Stimulated activated CD8-positive, alpha-beta memory T cell treated with anti-CD3 and anti-CD28 coated beads, Interleukin-15, amount 100 ng/mL, for 1 hour (primary cell): ENCODE data around the gene SNAPC3.
"Not testable (repeated sequence)": the region's sequence is repeated elsewhere in the genome, so short reads cannot be mapped to it uniquely, and the experiment has no call there.

ENCODE experiments used
- DNase-seq: peaks from one replicate; pipeline ENCODE4 v3.0.0-alpha.2; 2020; ENCODE audit warnings: low read depth

Gene SNAPC3

DNA sequence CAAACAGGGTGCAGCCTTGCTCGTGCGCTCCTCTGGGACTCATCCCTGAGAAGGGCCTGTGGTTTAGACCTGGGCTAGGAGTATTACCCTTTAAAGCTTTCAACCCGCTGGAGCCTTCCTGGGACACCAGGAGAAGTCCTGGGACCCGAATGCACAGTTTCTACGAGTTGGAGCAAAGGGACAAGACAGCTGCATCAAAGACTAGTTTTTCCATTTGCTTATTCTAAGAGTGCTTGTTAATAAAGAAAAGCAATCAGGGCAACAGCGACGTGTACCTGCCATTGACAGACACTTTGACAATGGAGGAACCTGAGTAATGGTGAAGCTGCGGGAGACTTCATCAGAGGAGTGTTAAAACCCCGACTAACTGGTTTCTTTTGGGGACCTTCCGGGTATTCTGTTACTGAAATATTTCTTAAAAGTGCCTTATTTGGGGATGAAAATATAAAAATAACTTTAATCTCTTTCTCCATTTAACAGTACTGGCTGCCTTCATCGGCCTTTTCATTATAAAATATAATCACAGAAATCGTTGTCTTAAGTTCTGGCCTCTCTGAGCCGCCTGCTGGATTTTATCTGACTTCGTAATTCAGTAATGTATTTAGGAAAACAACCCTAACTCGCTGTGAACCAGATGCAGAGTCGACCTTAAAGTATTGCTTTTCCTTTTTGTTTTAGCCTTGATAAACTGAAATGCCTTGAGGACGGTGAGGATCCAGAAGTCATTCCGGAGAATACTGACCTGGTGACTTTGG, 732 bp downstream of the SNAPC3 start:
- DNase-seq: no peak

GRCh38 chr9:15426019-15426418, 3.3 kb downstream of the SNAPC3 start:
- DNase-seq: no peak

DNA sequence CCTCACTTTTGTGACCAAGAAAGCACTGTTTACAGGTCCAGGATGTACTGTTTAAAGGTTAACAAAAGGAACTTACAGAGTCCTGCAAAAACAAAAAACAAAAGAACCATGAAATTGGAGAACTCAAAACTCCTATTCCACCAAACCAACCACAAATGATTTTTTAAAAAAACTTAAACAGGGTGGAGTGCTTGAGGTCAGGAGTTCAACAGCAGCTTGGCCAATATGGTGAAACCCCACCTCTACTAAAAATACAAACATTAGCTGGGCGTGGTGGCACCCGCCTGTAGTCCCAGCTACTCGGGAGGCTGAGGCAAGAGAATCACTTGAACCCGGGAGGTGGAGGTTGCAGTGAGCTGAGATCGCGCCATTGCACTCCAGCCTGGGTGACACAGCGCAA, 5.0 kb downstream of the SNAPC3 start:
- DNase-seq: not testable (repeated sequence)

DNA sequence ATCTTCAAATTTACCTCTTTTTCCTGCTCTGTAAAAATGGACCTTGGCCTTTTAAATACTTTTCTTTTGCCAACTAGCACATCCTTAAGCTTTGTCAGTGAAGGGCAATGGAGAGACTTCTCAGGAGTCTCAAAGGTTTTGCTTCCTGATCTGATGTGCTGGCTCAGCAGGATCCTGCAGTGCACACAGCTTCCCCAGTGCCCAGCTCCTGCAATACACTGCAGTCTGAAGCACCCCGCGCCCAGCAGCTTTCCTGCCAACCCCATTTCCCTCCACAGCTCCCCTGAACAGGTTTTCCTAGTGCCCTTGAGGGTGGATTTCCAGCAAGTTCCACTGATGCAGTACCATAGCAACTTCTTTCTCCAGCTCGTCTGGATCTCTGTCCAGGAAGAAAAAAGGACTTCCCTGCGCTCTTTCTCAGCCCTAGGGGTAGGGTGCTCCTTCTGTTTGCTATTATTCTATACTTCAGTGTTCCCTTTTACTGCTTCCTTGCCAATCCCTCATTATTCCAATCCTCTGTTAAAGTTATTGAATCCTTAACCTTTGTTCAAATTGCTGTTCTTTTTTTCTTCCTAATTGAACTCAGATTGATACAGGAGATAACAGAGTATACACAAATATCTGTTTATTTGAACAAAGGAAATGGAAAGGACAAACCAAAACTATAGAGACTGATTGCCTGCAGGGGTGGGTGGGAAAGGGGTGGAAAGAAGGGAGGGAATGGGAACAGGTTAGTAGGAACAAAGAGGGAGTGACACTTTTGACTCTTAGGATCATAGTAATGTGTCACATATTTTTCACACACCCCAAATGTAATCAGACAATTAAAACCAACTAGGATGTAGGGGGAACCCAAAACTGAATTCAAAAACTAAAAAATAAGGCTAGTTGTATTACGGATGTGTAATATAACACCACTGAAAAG, 8.5 kb downstream of the SNAPC3 start:
- no peak for DNase-seq

- no peak for DNase-seq
Measured at GRCh38 chr9:15433191-15433590, 10.5 kb downstream of the SNAPC3 start.

GRCh38 chr9:15433661-15434060, 11.0 kb downstream of the SNAPC3 start:
- no peak for DNase-seq

GRCh38 chr9:15438891-15439290, 16.2 kb downstream of the SNAPC3 start:
- DNase-seq: no peak

GRCh38 chr9:15441841-15442240, 19.2 kb downstream of the SNAPC3 start:
- not testable (repeated sequence) for DNase-seq

- not testable (repeated sequence) for DNase-seq
Measured at GRCh38 chr9:15442264-15442663, 19.6 kb downstream of the SNAPC3 start.

GRCh38 chr9:15444141-15444540, 21.5 kb downstream of the SNAPC3 start:
- DNase-seq: no peak

DNA sequence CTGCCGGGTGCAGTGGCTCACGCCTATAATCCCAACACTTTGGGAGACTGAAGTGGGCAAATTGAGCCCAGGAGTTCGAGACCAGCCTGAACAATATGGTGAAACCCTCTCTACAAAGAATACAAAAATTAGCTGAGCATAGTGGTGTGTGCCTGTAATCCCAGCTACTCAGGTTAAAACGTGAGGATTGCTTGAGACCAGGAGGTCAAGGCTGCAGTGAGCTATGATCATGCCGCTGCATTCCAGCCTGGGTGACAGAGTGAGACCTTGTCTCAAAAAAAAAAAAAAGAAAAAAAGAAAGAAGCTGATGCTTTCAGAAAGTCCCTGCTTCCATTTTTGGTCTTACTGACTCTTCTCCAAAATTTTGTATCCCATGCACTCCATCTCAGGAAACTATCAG, 31.3 kb downstream of the SNAPC3 start:
- no peak for DNase-seq

DNA sequence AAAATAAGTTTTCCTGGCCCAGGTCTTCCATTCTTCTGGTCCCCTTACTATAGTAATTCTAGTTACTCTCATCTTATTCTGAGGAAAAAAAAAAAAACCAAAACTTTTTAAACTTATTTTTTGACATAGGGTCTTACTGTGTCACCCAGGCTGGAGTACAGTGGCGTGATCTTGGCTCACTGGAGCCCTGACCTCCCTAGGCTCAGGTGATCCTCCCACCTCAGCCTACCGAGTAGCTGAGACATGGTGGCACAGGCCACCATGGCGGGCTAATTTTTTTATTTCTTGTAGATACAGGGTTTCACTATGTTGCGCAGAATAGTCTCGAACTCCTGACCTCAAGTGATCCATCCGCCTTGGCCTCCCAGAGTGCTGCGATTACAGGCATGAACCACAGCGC, 38.4 kb downstream of the SNAPC3 start:
- DNase-seq: no peak

DNA sequence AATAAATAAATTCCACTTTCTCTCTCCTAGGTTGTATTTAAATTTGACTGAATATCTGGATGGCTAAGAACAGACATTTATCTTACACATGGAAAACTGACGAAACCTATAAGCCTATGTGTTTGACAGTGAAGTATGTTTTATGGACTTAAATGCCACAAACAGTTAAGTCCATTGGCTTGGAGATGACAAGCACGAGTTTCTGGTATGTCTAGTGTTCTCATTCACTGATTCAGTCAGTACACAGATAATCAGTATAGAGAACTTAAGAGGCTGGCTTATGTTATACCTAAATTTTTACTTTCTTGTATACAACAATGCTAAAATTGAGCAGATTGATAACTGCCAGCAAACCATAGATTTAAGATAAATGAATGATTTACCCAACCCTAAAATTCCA, 38.9 kb downstream of the SNAPC3 start:
- no peak for DNase-seq

DNA sequence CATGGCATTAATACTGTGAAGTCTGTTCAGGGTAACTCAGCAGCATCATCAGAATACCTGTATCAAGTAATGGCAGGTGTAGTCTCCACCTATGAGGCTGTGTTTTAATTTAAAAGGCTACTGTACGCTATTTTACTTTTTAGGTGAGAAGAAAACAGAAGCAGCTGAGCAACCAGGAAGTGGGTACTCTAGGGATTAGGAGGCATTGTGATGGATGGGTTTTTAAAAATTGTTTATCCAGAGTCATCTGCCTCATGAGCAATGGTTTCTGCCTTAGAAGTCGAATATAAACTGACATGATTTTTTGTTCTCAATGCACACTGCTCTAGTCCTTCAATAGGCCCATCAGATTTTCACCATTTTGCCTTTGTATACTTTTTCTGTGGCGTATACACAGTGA, 45.5 kb downstream of the SNAPC3 start:
- DNase-seq: no peak

DNA sequence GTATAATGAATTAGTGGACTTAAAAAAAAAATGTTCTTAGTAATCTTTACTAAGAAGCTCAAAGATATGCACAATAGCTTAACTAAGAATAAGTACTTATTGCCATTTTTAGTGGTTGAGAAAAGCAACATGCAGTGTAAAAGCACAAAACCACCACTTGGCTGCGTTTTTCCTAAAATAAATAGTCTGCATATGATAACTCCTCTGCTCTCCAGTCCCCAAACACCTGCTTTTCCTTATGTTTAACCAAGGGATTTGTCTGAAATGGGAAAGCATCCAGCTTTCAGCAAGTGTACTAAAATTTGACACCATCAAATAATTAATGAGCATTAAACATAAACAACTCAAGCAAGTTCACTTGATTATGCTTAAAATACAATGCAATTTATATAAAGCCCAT, 46.7 kb downstream of the SNAPC3 start:
- no peak for DNase-seq

GRCh38 chr9:15469862-15470261, 47.2 kb downstream of the SNAPC3 start:
- no peak for DNase-seq

DNA sequence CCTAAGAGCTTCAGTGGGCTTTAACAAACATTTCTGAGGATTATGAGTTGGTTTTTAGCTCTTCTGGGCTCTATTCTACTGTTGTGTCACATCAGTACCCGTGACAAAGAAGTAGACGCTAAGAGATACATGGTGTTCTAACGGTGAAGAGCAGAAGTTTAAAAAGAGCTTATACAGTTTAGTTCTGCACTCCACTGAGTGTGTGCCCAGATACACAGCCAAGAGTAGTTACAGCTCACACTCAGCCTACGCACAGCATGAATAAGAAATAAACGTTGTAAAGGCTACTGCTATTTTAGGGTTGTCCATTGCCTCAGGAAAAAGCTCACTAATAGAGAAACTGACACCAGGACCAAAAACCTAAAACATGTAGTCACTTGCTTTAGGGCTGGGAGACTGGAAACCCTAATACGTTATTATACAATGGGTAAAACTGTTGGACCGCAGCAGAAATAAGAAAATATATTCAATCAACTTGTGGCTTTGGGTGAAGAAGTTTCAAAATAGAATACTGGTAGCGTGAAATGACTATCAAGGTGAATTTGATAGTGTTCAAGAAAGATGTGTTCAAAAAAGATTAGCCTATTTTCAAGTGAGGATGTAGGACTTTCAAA, 53.4 kb downstream of the SNAPC3 start:
- DNase-seq: no peak

- DNase-seq: no peak
Measured at GRCh38 chr9:15480028-15480427, 57.4 kb downstream of the SNAPC3 start.

- DNase-seq: no peak
Measured at GRCh38 chr9:15482146-15482545, 59.5 kb downstream of the SNAPC3 start.

GRCh38 chr9:15484802-15485201, 62.1 kb downstream of the SNAPC3 start:
- no peak for DNase-seq

DNA sequence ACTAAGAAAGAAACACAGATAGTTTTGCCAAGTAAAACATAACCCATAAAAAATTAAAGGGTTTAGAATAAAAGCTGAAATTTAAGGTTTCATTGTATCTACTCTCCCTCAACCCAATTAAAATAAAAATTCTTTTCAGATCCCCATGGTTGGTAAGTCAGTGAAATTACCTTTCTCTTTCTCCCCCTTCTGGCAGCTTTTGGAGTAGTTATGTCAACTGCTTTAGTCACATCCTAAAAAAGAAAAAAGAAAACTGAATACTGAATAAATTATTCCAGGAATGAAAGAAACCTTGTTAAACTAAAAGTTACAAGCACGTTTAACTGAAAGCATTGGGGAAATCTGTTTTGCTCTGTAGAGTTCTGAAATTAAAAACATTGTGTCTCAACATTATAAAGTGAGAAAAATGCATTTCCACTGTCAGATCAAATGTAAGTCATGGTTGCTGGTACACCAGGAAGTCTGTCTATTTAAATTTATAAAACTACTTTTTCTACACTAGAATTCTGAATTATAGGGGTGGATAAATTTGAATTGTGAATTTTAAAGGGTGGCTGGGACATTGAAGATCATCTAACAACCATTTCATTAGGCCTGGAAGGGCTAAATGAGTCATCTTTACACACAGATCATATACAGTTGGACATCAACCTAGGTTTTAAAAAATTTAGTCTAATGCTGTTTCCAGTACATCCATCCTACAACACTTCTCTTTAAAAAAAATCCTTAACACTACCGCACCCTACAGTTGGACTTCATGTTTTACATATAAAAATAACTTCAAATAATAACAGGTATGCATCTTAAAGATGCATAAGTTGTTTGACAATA, 63.4 kb downstream of the SNAPC3 start:
- no peak for DNase-seq

DNA sequence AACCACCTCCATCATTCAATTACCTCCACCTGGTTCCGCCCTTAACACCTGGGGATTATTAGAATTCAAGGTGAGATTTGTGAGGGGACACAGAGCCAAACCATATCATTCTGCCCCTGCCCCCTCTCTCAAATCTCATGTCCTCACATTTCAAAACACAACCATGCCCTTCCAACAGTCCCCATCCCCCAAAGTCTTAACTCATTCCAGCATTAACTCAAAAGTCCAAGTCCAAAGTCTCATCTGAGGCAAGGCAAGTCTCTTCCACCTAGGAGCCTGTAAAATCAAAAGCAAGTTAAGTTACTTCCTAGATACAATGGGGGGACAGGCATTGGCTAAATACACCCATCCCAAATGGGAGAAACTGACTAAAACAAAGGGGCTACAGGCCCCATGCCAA, 69.3 kb downstream of the SNAPC3 start:
- DNase-seq: no peak
